Measurements from ENCODE around the gene TLE3. TPM values are rescaled to one million over a fixed set of nuclear protein-coding genes. Genes with fewer than 3 reads are reported as not detected.

The TLE3 gene
- total RNA-seq, 1 donor, result 12.3 TPM

- no peak overlapping the region for H3K4me3 ChIP-seq (ENCODE audit: low read depth, low read length)
- DNase-seq (ENCODE audit: low read depth), result no peak
- TF ChIP-seq CTCF (IDR thresholded peaks at IDR 0.05; ENCODE audit: insufficient read depth, low read length), result no peak
Measured at GRCh38 chr15:70126362-70126761, 28.6 kb upstream of the TLE3 start.

GRCh38 chr15:70125605-70126004 is 27.9 kb upstream of the TLE3 start:
- no peak for TF ChIP-seq CTCF (IDR thresholded peaks at IDR 0.05; ENCODE audit: insufficient read depth, low read length)
- no peak for DNase-seq (ENCODE audit: low read depth)
- H3K4me3 ChIP-seq (ENCODE audit: low read depth, low read length), result no peak overlapping the region

- peak; percentile 26 for TF ChIP-seq CTCF (IDR thresholded peaks at IDR 0.05; ENCODE audit: insufficient read depth, low read length)
- DNase-seq (ENCODE audit: low read depth), result peak; percentile 94
Measured at GRCh38 chr15:70121624-70122302, 24.0 kb upstream of the TLE3 start.

GRCh38 chr15:70120958-70121623 is 23.4 kb upstream of the TLE3 start:
- no peak overlapping the region for H3K4me3 ChIP-seq (ENCODE audit: low read depth, low read length)
- no peak for DNase-seq (ENCODE audit: low read depth)
- TF ChIP-seq CTCF (IDR thresholded peaks at IDR 0.05; ENCODE audit: insufficient read depth, low read length), result no peak

More at GRCh38 chr15:70121624-70122302, 24.0 kb upstream of the TLE3 start:
- no peak overlapping the region for H3K4me3 ChIP-seq (ENCODE audit: low read depth, low read length)

- H3K4me3 ChIP-seq (ENCODE audit: low read depth, low read length), result no peak overlapping the region
- no peak for TF ChIP-seq CTCF (IDR thresholded peaks at IDR 0.05; ENCODE audit: insufficient read depth, low read length)
- DNase-seq (ENCODE audit: low read depth), result no peak
Measured at GRCh38 chr15:70119911-70120508, 22.3 kb upstream of the TLE3 start.

- H3K4me3 ChIP-seq (ENCODE audit: low read depth, low read length), result no peak overlapping the region
- TF ChIP-seq CTCF (IDR thresholded peaks at IDR 0.05; ENCODE audit: insufficient read depth, low read length), result no peak
- DNase-seq (ENCODE audit: low read depth), result no peak
Measured at GRCh38 chr15:70118599-70118998, 20.9 kb upstream of the TLE3 start.

Data from fibroblast of the aortic adventitia (primary cell).